HG02610 (cell line): ENCODE results near the gene SINHCAF.

Experiments used
- ATAC-seq: cut with Tn5 transposase; IDR thresholded peaks from one replicate; pipeline ENCODE4 v1.9.1; 2021; ENCODE audit warnings: mild to moderate bottlenecking, moderate library complexity; ENCODE audit not compliant: unreplicated experiment

The SINHCAF gene

DNA sequence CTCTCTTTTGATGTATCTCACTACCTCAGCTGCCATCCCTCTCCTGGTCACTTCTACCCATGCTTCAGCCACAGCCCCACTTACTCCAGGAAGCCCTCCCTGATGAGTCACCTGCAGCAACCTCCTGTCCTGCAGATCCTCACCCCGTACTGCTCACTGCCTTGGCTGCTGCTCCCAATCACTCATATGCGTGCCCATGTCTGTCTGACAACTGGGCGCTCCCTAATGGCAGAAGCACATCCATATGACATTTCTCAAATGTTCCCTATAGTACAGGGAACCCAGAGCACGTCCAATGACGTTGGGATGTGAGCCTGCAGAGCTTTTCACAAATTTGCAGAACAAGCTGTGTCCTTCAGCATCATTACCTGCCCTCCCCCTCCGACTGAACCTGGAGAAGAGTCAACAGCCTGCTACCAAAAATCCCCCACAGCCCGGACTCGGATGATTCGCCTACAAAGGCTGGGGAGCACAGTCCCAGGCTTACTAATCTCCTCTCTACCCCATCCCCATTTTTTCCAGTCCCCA lies 90.0 kb downstream of the SINHCAF start:
- ATAC-seq = no peak

DNA sequence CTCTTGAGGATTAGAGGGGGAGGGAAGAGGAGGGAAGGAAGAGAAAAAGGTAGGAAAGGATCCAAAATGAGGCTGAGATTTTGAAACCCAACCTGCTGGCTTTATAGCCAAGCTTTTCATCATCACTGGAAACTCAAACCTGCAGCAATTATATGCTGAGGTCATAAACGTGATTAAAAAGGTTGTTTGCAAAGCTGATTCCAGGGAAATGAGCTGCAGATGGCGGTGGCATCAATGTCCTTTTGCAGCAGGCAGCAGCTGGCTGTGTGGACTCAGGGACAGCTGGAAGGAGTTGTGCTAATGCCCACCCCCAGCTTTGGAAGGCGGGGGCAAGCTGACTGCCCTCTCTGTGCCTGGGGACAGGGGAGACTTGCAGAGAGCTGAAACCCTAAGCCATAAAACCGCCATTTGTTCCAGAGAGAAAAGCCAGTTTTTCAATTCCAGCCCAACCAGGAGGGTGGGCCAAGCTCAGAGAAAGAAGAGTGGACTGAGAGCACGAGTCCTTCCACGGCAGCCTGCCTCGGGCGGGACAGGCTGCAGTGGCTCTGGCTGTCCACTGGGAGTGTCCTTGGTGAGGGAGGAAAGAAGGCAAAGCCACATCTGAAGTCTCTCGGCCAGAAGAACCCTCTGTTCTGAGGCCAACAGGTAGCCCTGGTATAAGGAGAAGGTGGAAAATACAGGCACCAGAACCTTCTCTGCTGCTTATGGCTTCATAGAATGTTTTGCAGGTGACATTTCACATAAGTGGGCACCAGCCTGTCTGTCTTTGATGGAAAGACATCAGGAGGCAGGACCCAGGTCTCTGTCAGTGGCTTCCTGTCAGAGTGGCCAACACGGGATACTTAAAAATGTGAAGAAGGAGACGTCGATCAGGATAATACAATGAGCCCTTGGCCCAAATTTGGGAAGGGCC lies 90.7 kb downstream of the SINHCAF start:
- no peak for ATAC-seq

DNA sequence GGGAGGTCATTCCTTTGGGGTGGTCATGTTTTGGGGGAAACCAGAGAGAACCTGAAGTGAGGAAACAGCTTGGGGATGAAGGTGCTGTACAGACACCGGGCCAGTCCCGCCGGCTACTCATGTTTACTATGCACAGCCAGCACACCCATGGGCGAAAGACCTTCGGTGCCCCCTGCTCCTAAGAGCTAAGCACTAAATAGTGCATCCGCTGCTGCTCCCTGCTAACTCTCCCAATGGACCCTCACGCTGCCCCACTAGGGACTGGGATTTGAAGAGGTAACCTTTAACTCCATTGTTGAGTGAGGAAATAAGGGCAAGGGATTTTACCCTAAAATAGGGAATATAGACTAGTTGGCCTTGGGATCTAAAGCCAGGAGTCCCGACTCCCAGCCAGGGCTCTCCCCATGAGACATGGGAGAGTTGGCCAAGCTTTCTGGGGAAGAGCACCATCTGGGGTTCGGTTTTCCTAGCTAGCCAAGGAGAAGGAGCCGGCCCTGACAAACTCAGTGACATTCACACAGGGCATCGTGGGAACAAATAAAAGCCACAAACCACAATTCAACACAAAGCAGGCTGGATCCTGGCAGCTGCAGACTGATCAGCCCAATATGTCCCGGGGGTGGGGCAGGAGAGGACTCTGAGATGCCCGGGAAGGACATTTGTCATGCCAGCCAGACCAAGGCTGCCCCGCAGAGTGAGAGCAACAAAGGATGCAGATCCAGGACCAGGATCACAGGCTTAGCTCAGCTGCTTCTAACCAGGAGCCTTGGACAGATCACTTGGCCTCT lies 91.7 kb downstream of the SINHCAF start:
- no peak for ATAC-seq

DNA sequence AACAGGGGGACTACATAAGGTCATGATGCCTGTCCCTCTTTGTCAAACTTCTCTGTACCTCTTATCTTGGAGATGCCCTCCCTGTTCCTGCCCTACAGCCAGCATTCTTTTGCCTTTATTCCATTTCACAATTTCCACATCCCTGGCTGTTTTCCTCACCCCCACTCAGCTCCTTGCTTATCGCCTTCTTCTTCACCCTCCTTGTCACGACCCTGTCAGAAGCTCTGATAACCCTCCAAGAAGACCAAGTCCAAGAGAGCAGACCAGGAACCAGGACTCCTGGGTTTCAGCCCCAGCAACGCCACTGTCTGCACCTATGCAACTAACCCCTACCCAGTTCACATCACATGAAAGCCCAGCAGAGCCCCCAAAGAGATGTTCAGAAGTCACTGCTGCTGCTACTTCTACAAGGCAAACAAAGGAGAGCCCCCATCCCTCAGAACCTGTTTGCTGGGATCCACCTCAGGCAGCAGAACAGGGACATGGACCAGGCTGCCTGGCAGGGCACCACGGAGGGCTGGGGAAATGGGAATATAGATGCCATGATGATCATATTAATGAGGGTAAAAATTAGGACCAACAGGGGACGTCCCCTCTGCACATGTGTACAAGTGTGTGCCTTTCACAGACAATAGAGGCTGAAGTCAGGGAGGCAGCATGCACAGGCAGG lies 92.8 kb downstream of the SINHCAF start:
- no peak for ATAC-seq

DNA sequence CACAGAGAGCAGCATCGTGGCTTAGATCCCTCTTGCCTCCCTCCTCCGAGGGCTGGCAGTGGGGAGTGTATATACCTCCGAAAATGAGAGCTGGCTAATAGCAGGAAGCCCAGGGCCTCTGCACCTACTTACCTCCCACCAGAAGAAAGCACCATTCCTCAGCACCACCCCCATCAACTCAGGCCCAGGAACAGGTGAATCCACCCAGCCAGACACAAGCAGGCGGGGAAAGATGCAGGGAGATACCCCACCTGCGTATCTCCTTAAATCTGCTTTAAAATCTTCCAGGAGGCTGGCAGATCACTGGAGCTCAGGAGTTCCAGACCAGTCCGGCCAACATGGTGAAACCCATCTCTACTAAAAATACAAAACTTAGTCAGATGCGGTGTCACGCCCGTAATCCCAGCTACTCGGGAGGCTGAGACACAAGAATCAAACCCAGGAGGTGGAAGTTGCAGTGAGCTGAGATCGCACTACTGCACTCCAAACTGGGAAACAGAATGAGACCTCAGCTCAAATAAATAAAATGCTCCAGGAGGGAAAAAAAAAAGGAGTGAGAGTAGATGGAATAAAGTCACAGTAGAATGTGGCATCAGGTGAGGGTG lies 93.5 kb downstream of the SINHCAF start:
- ATAC-seq = no peak

GRCh38 chr12:31231611-31232360 lies 94.2 kb downstream of the SINHCAF start:
- ATAC-seq = no peak
